ENCODE results near the gene PTPRM. TPM values are rescaled to one million over a fixed set of nuclear protein-coding genes. Genes with fewer than 3 reads are reported as not detected.

PTPRM gene
- total RNA-seq, 1 experiment from 2014 or later: 6.2 TPM

- no peaks in the 10 kb centered on the region for H3K79me1 ChIP-seq (ENCODE audit: insufficient read depth, low read depth, low read length, poor library complexity, severe bottlenecking)
- Mint-ChIP-seq H3K9me3 (peaks cover 20 to 22% of the 10 kb centered on the region in 2 experiments), H3K27ac (0 out of 7 replicates have a peak overlapping the region, but pooled peaks of 1 of the 3 experiments have one; percentile 23), H3K4me1 (peaks cover 20 to 22% of the 10 kb centered on the region in 2 experiments), H3K36me3 (ENCODE audit: insufficient read depth in 1 of 3, low read depth in 3 of 3) (peaks cover 13 to 20% (median 14%) of the 10 kb centered on the region in 3 experiments), H3K27me3 (ENCODE audit: low read depth) (no peaks in the 10 kb centered on the region), H3K4me3 (no peak overlapping the region)
- no peak overlapping the region for H3K4ac ChIP-seq (ENCODE audit: low read depth, low read length)
- no peak overlapping the region for H3K9ac ChIP-seq (ENCODE audit: extremely low read depth, insufficient read length, low read length)
- H3K27me3 ChIP-seq (ENCODE audit: insufficient read depth, low read length): no peaks in the 10 kb centered on the region
- no peak overlapping the region for H4K5ac ChIP-seq (ENCODE audit: insufficient read length, low read depth, low read length)
- no peak for DNase-seq
- H2AK5ac ChIP-seq (ENCODE audit: insufficient read length, low read length): no peak overlapping the region
- H4K91ac ChIP-seq (ENCODE audit: insufficient read length, low read depth, low read length): no peak overlapping the region
- H2BK12ac ChIP-seq (ENCODE audit: insufficient read length, low read depth, low read length): no peak overlapping the region
- H4K20me1 ChIP-seq (ENCODE audit: control insufficient read depth, insufficient read depth, insufficient read length): no peaks in the 10 kb centered on the region
- TF ChIP-seq CTCF (conservative IDR thresholded peaks at IDR 0.05): no peak
- no peaks in the 10 kb centered on the region; the same call in 1 of the 2 replicates for H3K4me1 ChIP-seq (ENCODE audit: insufficient read depth, low read length)
- no peak overlapping the region for H2BK5ac ChIP-seq (ENCODE audit: insufficient read length, low read length)
- H3T11ph ChIP-seq (ENCODE audit: low read length): no peak overlapping the region
- no peak overlapping the region for H2BK20ac ChIP-seq (ENCODE audit: low read depth, low read length, poor library complexity, severe bottlenecking)
- no peak overlapping the region for H2BK120ac ChIP-seq (ENCODE audit: low read depth, low read length, poor library complexity, severe bottlenecking)
- no CpG with 5 or more reads among the region's 2 CpGs for WGBS (ENCODE audit: extremely low coverage, insufficient read length, low lambda C conversion rate)
- H4K8ac ChIP-seq (replicated peaks; ENCODE audit: insufficient read length, low read depth, low read length): no peak overlapping the region
- H2BK15ac ChIP-seq (ENCODE audit: low read depth, low read length): no peak overlapping the region
- no peaks in the 10 kb centered on the region for H3K79me2 ChIP-seq (ENCODE audit: insufficient read depth, low read length)
- peaks cover 7% of the 10 kb centered on the region for H3K9me3 ChIP-seq (ENCODE audit: control insufficient read depth, low read depth, low read length)
- H2AFZ ChIP-seq (ENCODE audit: low read length): no peak overlapping the region
- no peak overlapping the region for H3K18ac ChIP-seq (ENCODE audit: insufficient read length, low read depth, low read length)
- H3K56ac ChIP-seq (ENCODE audit: insufficient read length, low read depth, low read length): no peak overlapping the region
- no peak overlapping the region for H3K4me2 ChIP-seq (ENCODE audit: insufficient read depth, insufficient read length, low read length)
- H3K27ac ChIP-seq (ENCODE audit: insufficient read length, low read depth, low read length): no peak overlapping the region
- no peaks in the 10 kb centered on the region for H3K23me2 ChIP-seq (ENCODE audit: insufficient read length, low read depth, low read length, poor library complexity, severe bottlenecking)
- H3K14ac ChIP-seq (ENCODE audit: insufficient read depth, low read length): no peak overlapping the region
- H3K23ac ChIP-seq (ENCODE audit: insufficient read length, low read depth, low read length): no peak overlapping the region
These were observed 182.4 kb downstream of the PTPRM start for GRCh38 chr18:7749510-7749981.
